Aorta (tissue), 5 donors: Measurements from ENCODE around the gene SSTR5. TPM values are rescaled to one million over a fixed set of nuclear protein-coding genes. Genes with fewer than 3 reads are reported as not detected.

Experiments
- ATAC-seq: fragments of 200-7000 bp; cut with Tn5 transposase; one replicate; pipeline ENCODE4 v1.9.1; 2022; ENCODE audit warnings: moderate library complexity; ENCODE audit not compliant: low FRiP score
- DNase-seq, 2 donors: peaks; one replicate each; pipeline ENCODE4 v3.0.0-alpha.2; 2020
- H3K27ac ChIP-seq, 2 donors: one replicate each; pipeline ENCODE4 v1.5.1; 2013; ENCODE audit warnings: low read length in 2 of 2, mild to moderate bottlenecking in 2 of 2, moderate library complexity in 2 of 2, control low read depth in 1 of 2, inconsistent platforms in 1 of 2, low read depth in 1 of 2
- H3K27me3 ChIP-seq, 2 donors: one replicate each; pipeline ENCODE4 v1.6.1; 2013; ENCODE audit warnings: control low read depth in 1 of 2, low read length in 1 of 2, mild to moderate bottlenecking in 1 of 2, moderate library complexity in 1 of 2; ENCODE audit not compliant: insufficient read depth in 2 of 2, control insufficient read depth in 1 of 2
- H3K36me3 ChIP-seq, 2 donors: one replicate each; pipeline ENCODE4 v1.6.1; 2013; ENCODE audit warnings: control low read depth in 1 of 2, low read length in 1 of 2, mild to moderate bottlenecking in 1 of 2; ENCODE audit not compliant: insufficient read depth in 2 of 2, control insufficient read depth in 1 of 2
- H3K4me1 ChIP-seq, 2 donors: one replicate each; pipeline ENCODE4 v1.6.1; 2013; ENCODE audit warnings: low read length in 2 of 2, control low read depth in 1 of 2, mild to moderate bottlenecking in 1 of 2, moderate library complexity in 1 of 2; ENCODE audit not compliant: insufficient read depth in 2 of 2, control insufficient read depth in 1 of 2
- H3K4me3 ChIP-seq, 2 donors: one replicate each; pipeline ENCODE4 v1.5.1; 2013; ENCODE audit warnings: low read length in 2 of 2, control low read depth in 1 of 2, mild to moderate bottlenecking in 1 of 2
- H3K9me3 ChIP-seq: one replicate; pipeline ENCODE4 v1.6.1; 2013; ENCODE audit warnings: mild to moderate bottlenecking, low read length; ENCODE audit not compliant: control insufficient read depth
- WGBS, 2 donors: extraction: QIAGEN DNeasy Blood & Tissue Kit; methylation state at CpG; one replicate each; pipeline ENCODE4 v1.1.7; 2013; 5-methylcytosine and 5-hydroxymethylcytosine counted together
- intact Hi-C, 2 donors: fragments of 100-400 bp; cut with DNase I; formaldehyde crosslinking; loops; one replicate each; pipeline versions ENCODE4 v1.14.2 to v1.15.0; 2022
- polyA plus RNA-seq, 2 donors: library from polyadenylated mRNA; stranded (reverse); fragments of 200-250 nt; gene quantifications; one replicate each; pipeline ENCODE4 v1.2.3, GENCODE V29; 2013
- total RNA-seq, 2 donors: library from RNA; stranded (reverse); fragmentation: NEBNext Ultra II Directional; extraction: Animal tissue kit (Norgen Biotek cat#: 25700); gene quantifications; one replicate each; pipeline ENCODE4 v1.2.1, GENCODE V29; 2021
- donor health status: healthy with polysubstance abuse.
- donor health status: Bipolar disorder and iron deficiency.
- donor health status: DM: no; HTN: no; CAD: no.
- donor health status: DM: no; HTN: no; CAD: no.
- donor health status: DM: yes; HTN: yes; CAD: no.

The SSTR5 gene
- total and polyA plus RNA-seq, 4 donors, result 0.26 to 0.75 (median 0.49) TPM; not detected in 1

- WGBS, 2 donors, result 77 to 85% methylated on average over 21 of the region's 21 CpGs
- no peaks in the 10 kb centered on the region for H3K9me3 ChIP-seq
- no peak for DNase-seq
- no peaks in the 10 kb centered on the region for H3K36me3 ChIP-seq
- H3K27me3 ChIP-seq, result no peaks in the 10 kb centered on the region
- ATAC-seq, result no peak
- intact Hi-C loops, result no loop called here
- H3K4me3 ChIP-seq, result no peak overlapping the region
- H3K4me1 ChIP-seq, result no peaks in the 10 kb centered on the region
- H3K27ac ChIP-seq, result no peak overlapping the region
Observed at GRCh38 chr16:1100084-1100800, 27.7 kb downstream of the SSTR5 start.

GRCh38 chr16:1101133-1101532, 28.6 kb downstream of the SSTR5 start:
- Histone ChIP-seq H3K36me3 (no peaks in the 10 kb centered on the region), H3K27me3 (no peaks in the 10 kb centered on the region), H3K27ac (no peak overlapping the region), H3K4me1 (no peaks in the 10 kb centered on the region), H3K9me3 (no peaks in the 10 kb centered on the region), H3K4me3 (no peak overlapping the region)
- DNase-seq (no peak), ATAC-seq (no peak)
- intact Hi-C loops, result no loop called here
- WGBS, 2 donors, result 61 to 76% methylated on average over 25 of the region's 25 CpGs

GRCh38 chr16:1101573-1102332, 29.2 kb downstream of the SSTR5 start:
- Histone ChIP-seq H3K36me3 (no peaks in the 10 kb centered on the region), H3K9me3 (no peaks in the 10 kb centered on the region), H3K4me1 (no peaks in the 10 kb centered on the region), H3K27ac (no peak overlapping the region), H3K27me3 (no peaks in the 10 kb centered on the region), H3K4me3 (no peak overlapping the region)
- intact Hi-C loops, result loop anchor here in 1 of 2 donors (2.0 kb wide), 1 partner anchor 43 kb away; no protein-coding TSS in a partner anchor
- WGBS, 2 donors, result 78 to 83% methylated on average over 25 of the region's 25 CpGs
- ATAC-seq (no peak), DNase-seq (no peak)

GRCh38 chr16:1102333-1102700, 29.8 kb downstream of the SSTR5 start:
- no peak for ATAC-seq
- Histone ChIP-seq H3K27ac (no peak overlapping the region), H3K36me3 (no peaks in the 10 kb centered on the region), H3K27me3 (no peaks in the 10 kb centered on the region), H3K4me1 (no peaks in the 10 kb centered on the region), H3K9me3 (no peaks in the 10 kb centered on the region), H3K4me3 (no peak overlapping the region)
- no peak for DNase-seq
- 62 to 64% methylated on average over 23 to 26 of the region's 26 CpGs for WGBS, 2 donors
- intact Hi-C loops, result loop anchor here in 1 of 2 donors (2.0 kb wide), 1 partner anchor 44 kb away; no protein-coding TSS in a partner anchor

GRCh38 chr16:1102921-1103635, 30.5 kb downstream of the SSTR5 start:
- intact Hi-C loops, result loop anchor here (1.0 to 2.0 kb wide), 2 partner anchors 44 to 46 kb away; no protein-coding TSS in a partner anchor
- no peak for ATAC-seq

DNA sequence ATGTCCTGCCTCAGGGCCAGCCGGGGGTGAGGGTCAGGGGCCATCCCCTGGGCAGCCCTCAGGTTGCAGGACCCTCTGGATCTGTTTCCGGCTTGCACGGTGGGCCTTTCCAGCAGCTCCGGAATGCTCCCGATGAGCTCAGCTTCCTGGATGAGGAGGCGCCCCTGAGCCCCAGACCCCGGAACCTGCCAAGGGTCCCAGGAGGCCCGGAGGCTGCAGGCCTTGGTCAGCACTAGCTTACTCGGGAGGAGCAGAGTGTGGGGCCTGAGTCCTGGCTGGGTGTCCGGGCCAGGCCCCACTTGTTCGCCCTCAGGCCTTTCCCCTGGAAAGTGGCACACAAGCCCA, 31.1 kb downstream of the SSTR5 start:
- ATAC-seq (no peak), DNase-seq (no peak)
- Histone ChIP-seq H3K9me3 (no peaks in the 10 kb centered on the region), H3K4me1 (no peaks in the 10 kb centered on the region), H3K27me3 (no peaks in the 10 kb centered on the region), H3K36me3 (no peaks in the 10 kb centered on the region), H3K27ac (no peak overlapping the region), H3K4me3 (no peak overlapping the region)
- 47 to 52% methylated on average over 11 of the region's 11 CpGs for WGBS, 2 donors
- intact Hi-C loops, result loop anchor here (1.0 to 2.0 kb wide), 2 partner anchors 45 to 46 kb away; no protein-coding TSS in a partner anchor

More at GRCh38 chr16:1102921-1103635, 30.5 kb downstream of the SSTR5 start:
- DNase-seq, result peak in 1 of 2 donors; percentile 91
- Histone ChIP-seq H3K9me3 (no peaks in the 10 kb centered on the region), H3K27ac (no peak overlapping the region), H3K4me3 (no peak overlapping the region), H3K36me3 (no peaks in the 10 kb centered on the region), H3K27me3 (no peaks in the 10 kb centered on the region), H3K4me1 (no peaks in the 10 kb centered on the region)
- WGBS, 2 donors, result 8 to 12% methylated on average over 31 to 61 of the region's 61 CpGs

- Histone ChIP-seq H3K9me3 (no peaks in the 10 kb centered on the region), H3K36me3 (no peaks in the 10 kb centered on the region), H3K27ac (no peak overlapping the region), H3K27me3 (no peaks in the 10 kb centered on the region), H3K4me3 (no peak overlapping the region), H3K4me1 (no peaks in the 10 kb centered on the region)
- intact Hi-C loops, result loop anchor here (1.0 kb wide), 1 partner anchor 88 kb away; no protein-coding TSS in a partner anchor
- peak; percentile 67 to 91 for DNase-seq
- peak; percentile 72 for ATAC-seq
- WGBS, 2 donors, result 20 to 22% methylated on average over 22 to 26 of the region's 26 CpGs
Observed at GRCh38 chr16:1105888-1106620, 33.5 kb downstream of the SSTR5 start.

GRCh38 chr16:1106659-1107058, 34.1 kb downstream of the SSTR5 start:
- Histone ChIP-seq H3K36me3 (no peaks in the 10 kb centered on the region), H3K27me3 (no peaks in the 10 kb centered on the region), H3K9me3 (no peaks in the 10 kb centered on the region), H3K4me1 (no peaks in the 10 kb centered on the region), H3K4me3 (no peak overlapping the region), H3K27ac (no peak overlapping the region)
- DNase-seq, result no peak
- ATAC-seq, result no peak
- intact Hi-C loops, result loop anchor here (1.0 kb wide), 1 partner anchor 88 kb away; no protein-coding TSS in a partner anchor
- 68 to 71% methylated on average over 16 of the region's 16 CpGs for WGBS, 2 donors
